ENCODE results near the gene EML6.

Gene EML6

GRCh38 chr2:54935389-54935788 lies 211.9 kb downstream of the EML6 start:
- TF ChIP-seq CTCF (conservative IDR thresholded peaks at IDR 0.05): no peak
- no peak overlapping the region for H3K27ac ChIP-seq

GRCh38 chr2:54936766-54937165 lies 213.3 kb downstream of the EML6 start:
- no peak overlapping the region for H3K27ac ChIP-seq
- TF ChIP-seq CTCF (conservative IDR thresholded peaks at IDR 0.05): no peak

- H3K27ac ChIP-seq: peak overlapping the region; percentile 50
- no peak for TF ChIP-seq CTCF (conservative IDR thresholded peaks at IDR 0.05)
These were observed 216.1 kb downstream of the EML6 start for GRCh38 chr2:54939446-54940118.

GRCh38 chr2:54940723-54941122 lies 217.3 kb downstream of the EML6 start:
- H3K27ac ChIP-seq: no peak overlapping the region
- TF ChIP-seq CTCF (conservative IDR thresholded peaks at IDR 0.05): no peak

- no peak for TF ChIP-seq CTCF (conservative IDR thresholded peaks at IDR 0.05)
These were observed 218.0 kb downstream of the EML6 start for GRCh38 chr2:54941248-54941984.

GRCh38 chr2:54942373-54942772 lies 218.9 kb downstream of the EML6 start:
- no peak overlapping the region for H3K27ac ChIP-seq
- no peak for TF ChIP-seq CTCF (conservative IDR thresholded peaks at IDR 0.05)

More at GRCh38 chr2:54941248-54941984, 218.0 kb downstream of the EML6 start:
- no peak overlapping the region for H3K27ac ChIP-seq

GRCh38 chr2:54944724-54945326 lies 221.4 kb downstream of the EML6 start:
- TF ChIP-seq CTCF (conservative IDR thresholded peaks at IDR 0.05): no peak
- no peak overlapping the region for H3K27ac ChIP-seq
